DOHH2 (cell line): ENCODE measurements around the gene APBA2.

ENCODE experiments used
- H3F3A ChIP-seq: fragments of 200-600 bp; sonication (generic), shearing (Covaris generic); 2 replicates; pipeline ENCODE4 v1.6.0; 2016; ENCODE audit warnings: antibody characterized with exemption, mild to moderate bottlenecking; ENCODE audit not compliant: control insufficient read depth, insufficient read depth
- H3K27ac ChIP-seq: fragments of 200-600 bp; sonication (generic); 2 replicates; pipeline ENCODE4 v1.5.1; 2014; ENCODE audit warnings: low read depth, mild to moderate bottlenecking, low read length, moderate library complexity
- H3K27me3 ChIP-seq: fragments of 200-600 bp; sonication (generic); 2 replicates; pipeline ENCODE4 v1.6.1; 2014; ENCODE audit warnings: mild to moderate bottlenecking, low read length, mixed read lengths; ENCODE audit not compliant: control insufficient read depth
- H3K36me3 ChIP-seq: fragments of 200-600 bp; sonication (generic); 2 replicates; pipeline ENCODE4 v1.6.1; 2014; ENCODE audit warnings: mild to moderate bottlenecking, low read length, moderate library complexity, mixed read lengths; ENCODE audit not compliant: control insufficient read depth
- H3K4me1 ChIP-seq: fragments of 200-600 bp; sonication (generic); 2 replicates; pipeline ENCODE4 v1.6.1; 2014; ENCODE audit warnings: mild to moderate bottlenecking, low read length, mixed read lengths; ENCODE audit not compliant: control insufficient read depth
- H3K4me2 ChIP-seq: fragments of 200-600 bp; sonication (generic); 2 replicates; pipeline ENCODE4 v1.6.0; 2014; ENCODE audit warnings: mild to moderate bottlenecking, low read length, moderate library complexity
- H3K4me3 ChIP-seq: fragments of 200-600 bp; sonication (generic); 2 replicates; pipeline ENCODE4 v1.5.1; 2014; ENCODE audit warnings: mild to moderate bottlenecking, low read length, mixed read lengths
- H3K79me2 ChIP-seq: fragments of 200-600 bp; sonication (generic); 2 replicates; pipeline ENCODE4 v1.6.1; 2014; ENCODE audit warnings: mild to moderate bottlenecking, low read length, mixed read lengths; ENCODE audit not compliant: control insufficient read depth
- H3K9me2 ChIP-seq: fragments of 200-600 bp; sonication (generic); replicated peaks from 2 replicates; pipeline ENCODE4 v1.6.1; 2014; ENCODE audit warnings: mild to moderate bottlenecking, low read length, mixed read lengths; ENCODE audit not compliant: control insufficient read depth
- H3K9me3 ChIP-seq: fragments of 200-600 bp; sonication (generic); 2 replicates; pipeline ENCODE4 v1.6.1; 2014; ENCODE audit warnings: antibody characterized with exemption, low read length, mixed read lengths; ENCODE audit not compliant: control insufficient read depth, insufficient read depth
- H4K20me1 ChIP-seq: fragments of 200-600 bp; sonication (generic); 2 replicates; pipeline ENCODE4 v1.6.0; 2014; ENCODE audit warnings: low read depth, mild to moderate bottlenecking, antibody characterized with exemption, low read length, moderate library complexity; ENCODE audit not compliant: control insufficient read depth, insufficient read depth
- EZH2phosphoT487 ChIP-seq: fragments of 200-600 bp; sonication (generic); IDR thresholded peaks from 2 replicates; pipeline ENCODE4 v1.6.1; 2017; ENCODE audit warnings: borderline replicate concordance, mild to moderate bottlenecking, antibody characterized with exemption, low read length, moderate library complexity, mixed read lengths
- TF ChIP-seq, protein P1 (sequence below): fragments of 200-600 bp; sonication (generic); IDR thresholded peaks from one replicate; pipeline ENCODE4 v1.5.1; 2014; ENCODE audit warnings: antibody characterized with exemption, mild to moderate bottlenecking, low read depth, low read length; ENCODE audit not compliant: poor library complexity, severe bottlenecking

Gene APBA2

DNA sequence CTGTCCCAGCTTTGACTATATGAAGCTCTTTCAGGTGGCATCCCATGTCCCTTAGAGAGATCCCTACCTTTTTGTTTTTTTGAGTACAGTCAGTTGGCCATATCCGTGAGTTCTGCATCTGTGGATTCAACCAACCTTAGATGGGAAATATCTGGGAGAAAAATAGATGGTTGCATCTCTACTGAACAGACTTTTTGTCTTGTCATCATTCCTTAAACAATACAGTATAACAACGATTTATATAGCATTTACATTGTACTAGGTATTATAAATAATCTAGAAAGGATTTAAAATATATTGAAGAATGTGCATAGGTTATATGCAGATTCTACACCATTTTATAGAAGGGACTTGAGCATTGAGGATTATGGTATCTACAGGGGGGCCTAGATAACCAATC, 65.1 kb downstream of the APBA2 start:
- H3K4me2 ChIP-seq: no peak overlapping the region
- H4K20me1 ChIP-seq: no peaks in the 10 kb centered on the region
- no peak overlapping the region for H3K27ac ChIP-seq
- no peaks in the 10 kb centered on the region for H3K9me2 ChIP-seq
- no peaks in the 10 kb centered on the region for H3K27me3 ChIP-seq
- H3K9me3 ChIP-seq: no peaks in the 10 kb centered on the region
- no peak overlapping the region for H3K4me3 ChIP-seq
- H3K79me2 ChIP-seq: no peaks in the 10 kb centered on the region
- no peak for TF ChIP-seq EZH2phosphoT487
- TF ChIP-seq, protein P1, sequence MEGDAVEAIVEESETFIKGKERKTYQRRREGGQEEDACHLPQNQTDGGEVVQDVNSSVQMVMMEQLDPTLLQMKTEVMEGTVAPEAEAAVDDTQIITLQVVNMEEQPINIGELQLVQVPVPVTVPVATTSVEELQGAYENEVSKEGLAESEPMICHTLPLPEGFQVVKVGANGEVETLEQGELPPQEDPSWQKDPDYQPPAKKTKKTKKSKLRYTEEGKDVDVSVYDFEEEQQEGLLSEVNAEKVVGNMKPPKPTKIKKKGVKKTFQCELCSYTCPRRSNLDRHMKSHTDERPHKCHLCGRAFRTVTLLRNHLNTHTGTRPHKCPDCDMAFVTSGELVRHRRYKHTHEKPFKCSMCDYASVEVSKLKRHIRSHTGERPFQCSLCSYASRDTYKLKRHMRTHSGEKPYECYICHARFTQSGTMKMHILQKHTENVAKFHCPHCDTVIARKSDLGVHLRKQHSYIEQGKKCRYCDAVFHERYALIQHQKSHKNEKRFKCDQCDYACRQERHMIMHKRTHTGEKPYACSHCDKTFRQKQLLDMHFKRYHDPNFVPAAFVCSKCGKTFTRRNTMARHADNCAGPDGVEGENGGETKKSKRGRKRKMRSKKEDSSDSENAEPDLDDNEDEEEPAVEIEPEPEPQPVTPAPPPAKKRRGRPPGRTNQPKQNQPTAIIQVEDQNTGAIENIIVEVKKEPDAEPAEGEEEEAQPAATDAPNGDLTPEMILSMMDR: no peak
- H3F3A ChIP-seq: no peaks in the 10 kb centered on the region
- H3K36me3 ChIP-seq: no peaks in the 10 kb centered on the region
- no peaks in the 10 kb centered on the region for H3K4me1 ChIP-seq

DNA sequence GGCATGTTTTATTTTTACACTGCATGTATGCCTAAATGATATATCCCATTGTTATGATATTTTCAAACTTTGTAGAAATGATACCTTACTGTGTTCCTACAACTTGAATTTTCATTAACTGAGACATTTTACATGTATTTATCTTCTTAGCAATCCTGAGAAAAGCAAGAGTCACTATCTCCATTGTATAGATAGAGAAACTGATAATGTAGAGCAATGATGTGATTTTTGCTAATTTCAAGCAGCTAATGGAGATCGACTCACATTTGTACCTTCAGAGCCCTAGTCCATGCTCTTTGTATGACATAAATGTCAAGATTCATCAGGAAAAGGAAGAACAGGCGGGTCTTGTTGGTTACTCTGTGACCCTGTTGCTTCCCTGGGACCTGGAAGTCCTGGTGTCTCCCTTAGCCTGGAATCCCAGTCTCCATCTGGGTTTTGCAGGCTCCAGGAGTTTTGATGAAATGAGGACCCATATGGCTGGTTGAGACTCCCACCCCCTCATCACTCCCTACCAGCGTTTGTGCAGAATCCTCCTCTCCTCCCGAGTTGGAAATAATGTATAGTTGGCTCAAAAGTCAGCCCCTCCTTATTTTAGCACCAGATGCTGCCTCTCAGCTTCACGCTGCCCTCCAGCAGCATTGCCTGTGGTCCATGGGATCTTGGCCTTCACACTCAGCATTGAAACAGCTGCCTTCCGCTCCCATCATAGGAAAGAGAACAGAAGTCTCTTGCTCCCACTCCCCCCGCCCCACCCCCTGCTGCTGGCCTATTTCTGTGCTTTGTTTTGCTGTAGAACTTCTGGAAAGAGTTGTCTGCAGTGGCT, 67.1 kb downstream of the APBA2 start:
- H4K20me1 ChIP-seq: no peaks in the 10 kb centered on the region
- H3K4me2 ChIP-seq: no peak overlapping the region
- H3K27me3 ChIP-seq: no peaks in the 10 kb centered on the region
- H3K4me1 ChIP-seq: no peaks in the 10 kb centered on the region
- no peaks in the 10 kb centered on the region for H3F3A ChIP-seq
- no peaks in the 10 kb centered on the region for H3K9me3 ChIP-seq
- H3K9me2 ChIP-seq: no peaks in the 10 kb centered on the region
- no peak overlapping the region for H3K27ac ChIP-seq
- no peaks in the 10 kb centered on the region for H3K79me2 ChIP-seq
- no peaks in the 10 kb centered on the region for H3K36me3 ChIP-seq
- TF ChIP-seq, protein P1: no peak
- TF ChIP-seq EZH2phosphoT487: no peak
- no peak overlapping the region for H3K4me3 ChIP-seq

DNA sequence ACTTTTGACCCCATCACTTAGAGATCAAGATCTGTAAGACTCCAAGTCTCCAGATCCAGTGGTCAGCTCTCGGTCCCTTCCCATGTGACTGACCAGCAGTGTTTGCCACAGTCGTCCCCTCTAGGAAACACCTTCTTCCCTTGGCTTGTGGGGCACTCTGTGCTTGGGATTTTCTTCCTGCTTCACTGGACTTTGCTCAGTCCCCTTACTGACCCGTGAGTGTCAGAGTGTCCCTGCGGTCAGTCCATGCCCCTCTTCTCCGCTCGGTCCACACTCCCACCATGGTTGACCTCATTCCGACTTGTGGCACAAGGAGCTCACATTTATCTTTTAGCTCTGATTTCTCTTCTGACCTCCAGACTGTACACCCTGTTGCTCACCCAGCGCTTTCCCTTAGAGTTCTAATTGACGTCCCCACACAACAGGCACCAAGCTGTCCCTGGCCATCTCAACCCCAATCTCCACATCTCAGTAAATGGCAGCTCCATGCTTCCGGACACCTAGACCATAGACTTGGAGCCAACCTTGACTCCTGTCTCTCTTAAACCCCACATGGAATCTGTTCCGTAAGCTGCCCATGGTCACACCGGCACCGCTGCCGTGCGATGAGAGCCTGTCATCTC, 67.9 kb downstream of the APBA2 start:
- no peak overlapping the region for H3K4me2 ChIP-seq
- H3K9me2 ChIP-seq: no peaks in the 10 kb centered on the region
- no peaks in the 10 kb centered on the region for H3K36me3 ChIP-seq
- H3K27me3 ChIP-seq: no peaks in the 10 kb centered on the region
- TF ChIP-seq EZH2phosphoT487: no peak
- TF ChIP-seq, protein P1: no peak
- no peaks in the 10 kb centered on the region for H3K79me2 ChIP-seq
- H4K20me1 ChIP-seq: no peaks in the 10 kb centered on the region
- no peaks in the 10 kb centered on the region for H3F3A ChIP-seq
- H3K4me1 ChIP-seq: no peaks in the 10 kb centered on the region
- no peak overlapping the region for H3K4me3 ChIP-seq
- no peaks in the 10 kb centered on the region for H3K9me3 ChIP-seq
- no peak overlapping the region for H3K27ac ChIP-seq
